PC-3 (cell line): ENCODE data around the gene SLC17A7.

Experiments
- EZH2 ChIP-seq: fragments of 300-600 bp; sonication (generic); IDR thresholded peaks from one replicate; pipeline ENCODE4 v1.6.1; 2017; ENCODE audit warnings: antibody characterized with exemption, mild to moderate bottlenecking, low read length; ENCODE audit not compliant: unreplicated experiment
- EZH2phosphoT487 ChIP-seq: fragments of 300-600 bp; sonication (generic); IDR thresholded peaks from 2 replicates; pipeline ENCODE4 v1.6.1; 2018; ENCODE audit warnings: mild to moderate bottlenecking, antibody characterized with exemption, low read length, borderline replicate concordance
- TF ChIP-seq, protein P1 (sequence below): fragments of 300-600 bp; sonication (generic); conservative IDR thresholded peaks from 2 replicates; pipeline ENCODE4 v1.5.1; 2017; ENCODE audit warnings: antibody characterized with exemption, low read depth, mild to moderate bottlenecking, low read length

- TF ChIP-seq, protein P1, sequence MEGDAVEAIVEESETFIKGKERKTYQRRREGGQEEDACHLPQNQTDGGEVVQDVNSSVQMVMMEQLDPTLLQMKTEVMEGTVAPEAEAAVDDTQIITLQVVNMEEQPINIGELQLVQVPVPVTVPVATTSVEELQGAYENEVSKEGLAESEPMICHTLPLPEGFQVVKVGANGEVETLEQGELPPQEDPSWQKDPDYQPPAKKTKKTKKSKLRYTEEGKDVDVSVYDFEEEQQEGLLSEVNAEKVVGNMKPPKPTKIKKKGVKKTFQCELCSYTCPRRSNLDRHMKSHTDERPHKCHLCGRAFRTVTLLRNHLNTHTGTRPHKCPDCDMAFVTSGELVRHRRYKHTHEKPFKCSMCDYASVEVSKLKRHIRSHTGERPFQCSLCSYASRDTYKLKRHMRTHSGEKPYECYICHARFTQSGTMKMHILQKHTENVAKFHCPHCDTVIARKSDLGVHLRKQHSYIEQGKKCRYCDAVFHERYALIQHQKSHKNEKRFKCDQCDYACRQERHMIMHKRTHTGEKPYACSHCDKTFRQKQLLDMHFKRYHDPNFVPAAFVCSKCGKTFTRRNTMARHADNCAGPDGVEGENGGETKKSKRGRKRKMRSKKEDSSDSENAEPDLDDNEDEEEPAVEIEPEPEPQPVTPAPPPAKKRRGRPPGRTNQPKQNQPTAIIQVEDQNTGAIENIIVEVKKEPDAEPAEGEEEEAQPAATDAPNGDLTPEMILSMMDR, result no peak
- no peak for TF ChIP-seq EZH2
- TF ChIP-seq EZH2phosphoT487, result no peak
Observed at GRCh38 chr19:49382639-49383038, 58.7 kb downstream of the SLC17A7 start.
